Liver (tissue), 9 donors: Measurements from ENCODE around the gene BCR. TPM values are rescaled to one million over a fixed set of nuclear protein-coding genes. Genes with fewer than 3 reads are reported as not detected.

Experiments used
- DNase-seq: peaks from one replicate; pipeline ENCODE4 v3.0.0-alpha.2; 2017; ENCODE audit warnings: low spot score
- H3K27ac ChIP-seq, 2 donors: one replicate each; pipeline ENCODE4 v1.7.0; 2013; ENCODE audit warnings: inconsistent platforms in 2 of 2, low read length in 2 of 2, control low read depth in 1 of 2, low read depth in 1 of 2, mild to moderate bottlenecking in 1 of 2
- H3K27me3 ChIP-seq, 4 donors: one replicate each; pipeline versions ENCODE4 v1.6.1 to v1.7.0; 2013; ENCODE audit warnings: low read length in 3 of 4, inconsistent platforms in 1 of 4, mild to moderate bottlenecking in 1 of 4, moderate library complexity in 1 of 4; ENCODE audit not compliant: control insufficient read depth in 4 of 4, insufficient read depth in 4 of 4
- H3K36me3 ChIP-seq, 4 donors: one replicate each; pipeline versions ENCODE4 v1.6.1 to v1.7.0; 2013; ENCODE audit warnings: low read length in 3 of 4, mild to moderate bottlenecking in 3 of 4, low read depth in 1 of 4, moderate library complexity in 1 of 4; ENCODE audit not compliant: control insufficient read depth in 4 of 4, insufficient read depth in 3 of 4
- H3K4me1 ChIP-seq, 4 donors: one replicate each; pipeline versions ENCODE4 v1.6.1 to v1.7.0; 2013; ENCODE audit warnings: low read length in 3 of 4, mild to moderate bottlenecking in 3 of 4, moderate library complexity in 1 of 4; ENCODE audit not compliant: control insufficient read depth in 4 of 4, insufficient read depth in 4 of 4
- H3K4me3 ChIP-seq, 3 donors: one replicate each; pipeline versions ENCODE4 v1.6.1 to v1.7.0; 2013; ENCODE audit warnings: low read length in 3 of 3, control low read depth in 1 of 3, low read depth in 1 of 3, mild to moderate bottlenecking in 1 of 3
- H3K9ac ChIP-seq, 2 donors: one replicate each; pipeline ENCODE4 v1.7.0; 2013; ENCODE audit warnings: low read length in 2 of 2, mild to moderate bottlenecking in 2 of 2, moderate library complexity in 2 of 2, control low read depth in 1 of 2, low read depth in 1 of 2
- H3K9me3 ChIP-seq, 4 donors: one replicate each; pipeline versions ENCODE4 v1.6.1 to v1.7.0; 2013; ENCODE audit warnings: low read length in 3 of 4; ENCODE audit not compliant: control insufficient read depth in 4 of 4
- ATF3 ChIP-seq: IDR thresholded peaks from 2 replicates; pipeline ENCODE4 v1.6.1; 2016; ENCODE audit warnings: antibody characterized with exemption
- CTCF ChIP-seq: fragments of 150-350 bp; IDR thresholded peaks from 2 replicates; pipeline ENCODE4 v1.5.1; 2017; ENCODE audit warnings: improper control_type of control experiment, low read depth, low read length; ENCODE audit not compliant: missing input control
- EGR1 ChIP-seq, 2 donors: IDR thresholded peaks; 2 replicates each; pipeline ENCODE4 v1.6.1; 2016 to 2018; ENCODE audit warnings: antibody characterized with exemption in 2 of 2, low read depth in 2 of 2
- FOXA1 ChIP-seq: IDR thresholded peaks from 2 replicates; pipeline ENCODE4 v1.6.1; 2016; ENCODE audit warnings: antibody characterized with exemption
- FOXA2 ChIP-seq: IDR thresholded peaks from 2 replicates; pipeline ENCODE4 v1.6.1; 2016; ENCODE audit warnings: antibody characterized with exemption
- GABPA ChIP-seq, 2 donors: IDR thresholded peaks in 1 of 2; conservative IDR thresholded peaks in 1 of 2; 2 replicates each; pipeline ENCODE4 v1.6.1; 2016; ENCODE audit warnings: antibody characterized with exemption in 2 of 2, mild to moderate bottlenecking in 1 of 2, moderate library complexity in 1 of 2
- HNF4A ChIP-seq, 2 donors: conservative IDR thresholded peaks; 2 replicates each; pipeline ENCODE4 v1.6.1; 2016; ENCODE audit warnings: antibody characterized with exemption in 2 of 2, mild to moderate bottlenecking in 2 of 2
- HNF4G ChIP-seq: IDR thresholded peaks from 2 replicates; pipeline ENCODE4 v1.6.1; 2016; ENCODE audit warnings: antibody characterized with exemption
- JUND ChIP-seq, 2 donors: IDR thresholded peaks; 2 replicates each; pipeline ENCODE4 v1.6.1; 2016; ENCODE audit warnings: antibody characterized with exemption in 2 of 2
- MAX ChIP-seq: IDR thresholded peaks from 2 replicates; pipeline ENCODE4 v1.6.1; 2016; ENCODE audit warnings: antibody characterized with exemption
- NR2F2 ChIP-seq: IDR thresholded peaks from 2 replicates; pipeline ENCODE4 v1.6.1; 2016; ENCODE audit warnings: antibody characterized with exemption
- REST ChIP-seq: IDR thresholded peaks from 2 replicates; pipeline ENCODE4 v1.6.1; 2016; ENCODE audit warnings: antibody characterized with exemption, mild to moderate bottlenecking
- RXRA ChIP-seq, 2 donors: IDR thresholded peaks; 2 replicates each; pipeline ENCODE4 v1.6.1; 2017 to 2018; ENCODE audit warnings: antibody characterized with exemption in 2 of 2, mild to moderate bottlenecking in 1 of 2
- YY1 ChIP-seq: IDR thresholded peaks from 2 replicates; pipeline ENCODE4 v1.6.1; 2016; ENCODE audit warnings: antibody characterized with exemption, mild to moderate bottlenecking
- ZBTB33 ChIP-seq: IDR thresholded peaks from 2 replicates; pipeline ENCODE4 v1.6.1; 2016; ENCODE audit warnings: antibody characterized with exemption
- WGBS: extraction: QIAGEN DNeasy Blood & Tissue Kit; methylation state at CpG from one replicate; pipeline ENCODE4 v1.1.7; 2013; 5-methylcytosine and 5-hydroxymethylcytosine counted together
- polyA plus RNA-seq, 2 donors: library from polyadenylated mRNA; stranded (reverse) in 1 of 2; unstranded in 1 of 2; fragments of 200-250 nt in 1 of 2; fragments of >200 nt in 1 of 2; fragmentation: Nextera tagmentation in 1 of 2; extraction: Ambion mirVana in 1 of 2; gene quantifications; one replicate each; pipeline versions ENCODE4 v1.2.1 to v1.2.3, GENCODE V29; 2013 to 2015
- total RNA-seq, 2 donors: library from RNA; depleted of rRNA; stranded (reverse); fragments of >200 nt; gene quantifications; one replicate each; pipeline ENCODE4 v1.2.3, GENCODE V29; 2014
- donor health status: healthy.
- donor health status: healthy.
- donor health status: healthy.
- donor health status: healthy.
- donor health status: healthy.

The BCR gene
- total and polyA plus RNA-seq, 4 donors = 7.4 to 35.6 (median 18.3) TPM

GRCh38 chr22:23210428-23211170 lies 30.3 kb downstream of the BCR start (continued):
- TF ChIP-seq REST = no peak

GRCh38 chr22:23211622-23212021 lies 31.3 kb downstream of the BCR start:
- TF ChIP-seq RXRA (IDR thresholded peaks at IDR 0.05) (no peak), FOXA1 (no peak), HNF4G (no peak), YY1 (no peak), CTCF (no peak), MAX (no peak), GABPA (IDR thresholded peaks at IDR 0.05 in 1 of 2, conservative IDR thresholded peaks at IDR 0.05 in 1 of 2) (no peak), FOXA2 (no peak), NR2F2 (no peak), ZBTB33 (no peak), ATF3 (no peak), HNF4A (conservative IDR thresholded peaks at IDR 0.05) (no peak), EGR1 (IDR thresholded peaks at IDR 0.05; ENCODE audit: low read depth in 2 of 2) (no peak), JUND (IDR thresholded peaks at IDR 0.05) (no peak)
- H3K36me3 ChIP-seq = no peaks in the 10 kb centered on the region
- no peak overlapping the region for H3K27ac ChIP-seq
- H3K9me3 ChIP-seq = no peaks in the 10 kb centered on the region
- peaks cover 0 to 13% (median 6%) of the 10 kb centered on the region in 4 donors for H3K4me1 ChIP-seq
- H3K9ac ChIP-seq = no peak overlapping the region
- DNase-seq = no peak
- H3K4me3 ChIP-seq = no peak overlapping the region
- 95% methylated on average over 3 of the region's 3 CpGs for WGBS
- H3K27me3 ChIP-seq = no peaks in the 10 kb centered on the region
